Ovary (tissue), 9 donors: ENCODE measurements around the gene LMNTD2. TPM values are rescaled to one million over a fixed set of nuclear protein-coding genes. Genes with fewer than 3 reads are reported as not detected.
A peak's percentile ranks its signal among the peaks of the same experiment; 100 is the strongest.

Experiments
- DNase-seq, 5 donors: peaks; one replicate each; pipeline ENCODE4 v3.0.0-alpha.2; 2019 to 2020
- H3K27ac ChIP-seq, 2 donors: fragments of 200-600 bp; one replicate each; pipeline versions ENCODE4 v1.5.1 to v1.8.0; 2019 to 2022
- H3K27me3 ChIP-seq: fragments of 200-600 bp; one replicate; pipeline ENCODE4 v1.8.0; 2022
- H3K36me3 ChIP-seq: fragments of 200-600 bp; sonication (generic); one replicate; pipeline ENCODE4 v1.5.1; 2019
- H3K4me1 ChIP-seq: one replicate; pipeline ENCODE4 v1.8.1; 2013; ENCODE audit warnings: mild to moderate bottlenecking, moderate library complexity; ENCODE audit not compliant: insufficient read depth
- H3K4me3 ChIP-seq: fragments of 200-600 bp; sonication (generic); one replicate; pipeline ENCODE4 v1.5.1; 2017
- H3K9me3 ChIP-seq, 2 donors: fragments of 200-600 bp in 1 of 2; sonication (generic) in 1 of 2; one replicate each; pipeline versions ENCODE4 v1.5.1 to v1.8.1; 2013 to 2019; ENCODE audit warnings: mild to moderate bottlenecking in 1 of 2, moderate library complexity in 1 of 2
- EP300 ChIP-seq: sonication (generic); formaldehyde crosslinking; IDR thresholded peaks from one replicate; pipeline ENCODE4 v1.6.1; 2017; ENCODE audit warnings: antibody characterized with exemption
- POLR2A ChIP-seq: fragments of 450-650 bp; IDR thresholded peaks from one replicate; pipeline ENCODE4 v1.6.1; 2017; ENCODE audit warnings: antibody characterized with exemption, mild to moderate bottlenecking, moderate library complexity
- WGBS, 3 donors: extraction: QIAGEN DNeasy Blood & Tissue Kit in 1 of 3; methylation state at CpG; one replicate each; pipeline versions ENCODE4 v1.1.5 to v1.1.7; 2013 to 2017; 5-methylcytosine and 5-hydroxymethylcytosine counted together
- intact Hi-C, 4 donors: fragments of 100-400 bp; cut with DNase I; formaldehyde crosslinking; loops; one replicate each; pipeline versions ENCODE4 v1.11.0 to v1.15.1; 2022 to 2023
- polyA plus RNA-seq, 2 donors: library from polyadenylated mRNA; stranded (reverse); fragments of 200-250 nt in 1 of 2; fragments of 350-450 nt in 1 of 2; fragmentation: Illumina TruSeq in 1 of 2; extraction: RNeasy Lipid Tissue Mini Kit (QIAGEN cat#74804) in 1 of 2; gene quantifications; one replicate each; pipeline ENCODE4 v1.2.3, GENCODE V29; 2013 to 2014
- total RNA-seq, 7 donors: library from RNA; depleted of rRNA in 2 of 7; stranded (reverse); fragments of >200 nt in 2 of 7; fragmentation: NEBNext Ultra II Directional in 3 of 7; extraction: Animal tissue kit (Norgen Biotek cat#: 25700) in 3 of 7; gene quantifications; one replicate each; pipeline versions ENCODE4 v1.1.0 to v1.2.4, GENCODE V29; 2016 to 2023
- TF ChIP-seq, protein P1 (sequence below), 3 donors: fragments of 450-650 bp in 2 of 3; fragments of 200-600 bp in 1 of 3; IDR thresholded peaks; one replicate each; pipeline versions ENCODE4 v1.5.1 to v1.8.0; 2016 to 2022; ENCODE audit warnings: antibody characterized with exemption in 3 of 3, mild to moderate bottlenecking in 1 of 3
- donor health status: DM: no; HTN: no; CAD: no; lungs with moderate emphysema.
- donor health status: DM: no; HTN: no; CAD: no.
- donor health status: Bipolar disorder and iron deficiency.
- donor health status: DM: yes; HTN: yes; CAD: no.
- donor health status: DM: no; HTN: no; CAD: no.
- donor health status: DM: yes; HTN: yes; CAD: no.

Gene LMNTD2
- total and polyA plus RNA-seq, 9 donors = 0.70 to 7.6 (median 1.2) TPM; not detected in 1

GRCh38 chr11:555780-556661 is 4.5 kb downstream of the LMNTD2 start:
- Histone ChIP-seq H3K27me3 (peaks cover 3% of the 10 kb centered on the region), H3K36me3 (no peaks in the 10 kb centered on the region), H3K4me3 (no peak overlapping the region), H3K4me1 (peaks cover 6% of the 10 kb centered on the region), H3K27ac (peak overlapping the region in 1 of 2 donors; percentile 7), H3K9me3 (no peaks in the 10 kb centered on the region)
- no peak for DNase-seq
- TF ChIP-seq POLR2A = no peak
- TF ChIP-seq, protein P1, sequence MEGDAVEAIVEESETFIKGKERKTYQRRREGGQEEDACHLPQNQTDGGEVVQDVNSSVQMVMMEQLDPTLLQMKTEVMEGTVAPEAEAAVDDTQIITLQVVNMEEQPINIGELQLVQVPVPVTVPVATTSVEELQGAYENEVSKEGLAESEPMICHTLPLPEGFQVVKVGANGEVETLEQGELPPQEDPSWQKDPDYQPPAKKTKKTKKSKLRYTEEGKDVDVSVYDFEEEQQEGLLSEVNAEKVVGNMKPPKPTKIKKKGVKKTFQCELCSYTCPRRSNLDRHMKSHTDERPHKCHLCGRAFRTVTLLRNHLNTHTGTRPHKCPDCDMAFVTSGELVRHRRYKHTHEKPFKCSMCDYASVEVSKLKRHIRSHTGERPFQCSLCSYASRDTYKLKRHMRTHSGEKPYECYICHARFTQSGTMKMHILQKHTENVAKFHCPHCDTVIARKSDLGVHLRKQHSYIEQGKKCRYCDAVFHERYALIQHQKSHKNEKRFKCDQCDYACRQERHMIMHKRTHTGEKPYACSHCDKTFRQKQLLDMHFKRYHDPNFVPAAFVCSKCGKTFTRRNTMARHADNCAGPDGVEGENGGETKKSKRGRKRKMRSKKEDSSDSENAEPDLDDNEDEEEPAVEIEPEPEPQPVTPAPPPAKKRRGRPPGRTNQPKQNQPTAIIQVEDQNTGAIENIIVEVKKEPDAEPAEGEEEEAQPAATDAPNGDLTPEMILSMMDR (IDR thresholded peaks at IDR 0.05) = no peak
- no peak for TF ChIP-seq EP300
- 4 to 18% (median 6%) methylated on average over 36 to 104 of the region's 104 CpGs for WGBS, 3 donors
- intact Hi-C loops = loop anchor here in 2 of 4 donors (2.0 to 5.0 kb wide), 2 partner anchors 166 to 173 kb away; no protein-coding TSS in a partner anchor

DNA sequence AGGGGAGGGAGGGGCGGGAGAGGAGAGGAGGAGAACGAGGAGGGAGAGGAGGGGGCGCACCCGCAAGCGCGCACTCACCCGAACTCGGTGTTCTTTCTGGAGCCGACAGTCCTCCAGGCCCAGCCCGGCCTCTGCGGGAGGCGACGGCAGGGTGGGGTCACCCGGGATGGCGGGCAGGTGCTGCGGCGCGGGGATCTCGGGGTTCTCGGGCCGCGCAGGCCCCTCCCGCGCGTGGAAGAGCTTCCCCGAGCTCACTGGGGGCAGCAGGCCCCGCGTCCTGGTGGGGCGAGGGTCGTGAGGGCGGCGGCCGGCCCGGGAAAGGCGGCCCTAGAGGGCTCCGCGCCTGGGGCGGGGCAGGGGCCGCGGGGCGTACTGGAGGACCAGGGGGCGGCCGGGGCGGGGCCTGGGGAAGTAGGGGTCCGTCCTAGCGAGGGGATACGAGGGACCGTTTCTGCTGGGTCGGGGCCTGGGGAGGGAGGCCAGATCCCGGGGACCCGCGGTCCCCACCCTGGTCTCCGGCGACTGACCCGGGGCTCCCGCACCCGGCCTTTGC is 5.2 kb downstream of the LMNTD2 start:
- H3K27me3 ChIP-seq = peaks cover 3% of the 10 kb centered on the region
- H3K4me3 ChIP-seq = peak overlapping the region; percentile 5
- intact Hi-C loops = loop anchor here in 2 of 4 donors (2.0 to 5.0 kb wide), 2 partner anchors 167 to 173 kb away; no protein-coding TSS in a partner anchor
- H3K27ac ChIP-seq = peak overlapping the region in 1 of 2 donors; percentile 7
- H3K36me3 ChIP-seq = no peaks in the 10 kb centered on the region
- no peak for DNase-seq
- H3K4me1 ChIP-seq = peaks cover 5% of the 10 kb centered on the region
- no peaks in the 10 kb centered on the region for H3K9me3 ChIP-seq
- TF ChIP-seq POLR2A (no peak), EP300 (no peak)
- TF ChIP-seq, protein P1 (IDR thresholded peaks at IDR 0.05) = no peak
- 1 to 2% (median 1%) methylated on average over 29 to 57 of the region's 57 CpGs for WGBS, 3 donors

DNA sequence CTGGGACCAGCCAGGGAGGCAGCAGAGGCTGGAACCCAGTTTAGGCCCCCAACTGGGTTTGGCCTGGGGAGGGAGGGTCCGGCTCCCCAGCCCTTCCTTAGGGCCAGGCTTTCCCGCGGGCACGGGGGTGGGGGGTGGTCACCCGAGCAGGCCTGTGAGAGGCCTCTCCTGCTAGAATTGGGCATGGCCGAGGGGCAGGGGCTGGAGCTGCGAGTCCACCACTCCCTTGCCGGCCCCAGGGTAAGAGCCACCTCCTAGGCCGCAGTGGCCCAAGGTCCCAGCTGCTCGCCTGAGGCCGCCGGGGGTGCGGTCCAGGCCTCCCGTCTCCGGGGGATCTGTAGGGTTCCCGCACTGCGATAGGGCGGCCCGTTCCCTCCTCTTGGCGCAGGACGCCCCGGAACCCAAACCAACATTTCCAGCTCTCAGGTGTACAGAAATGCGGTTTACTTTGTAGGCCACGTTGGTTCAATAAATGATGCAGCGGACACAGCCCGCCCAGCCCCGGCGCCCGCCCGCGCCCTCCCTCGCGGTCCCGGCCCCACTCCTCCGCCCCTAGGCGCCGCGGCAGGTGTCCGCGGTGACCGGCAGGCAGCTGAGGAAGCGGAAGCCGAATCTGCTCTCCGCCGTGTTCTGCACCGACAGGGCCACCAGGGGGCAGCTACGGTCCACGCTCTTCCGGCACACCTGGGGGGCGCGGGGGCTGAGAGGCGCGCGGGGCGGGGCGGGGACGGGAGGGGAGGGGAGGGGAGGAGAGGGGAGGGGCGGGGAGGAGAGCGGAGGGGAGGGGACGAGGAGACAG is 5.9 kb downstream of the LMNTD2 start:
- H3K9me3 ChIP-seq = no peaks in the 10 kb centered on the region
- intact Hi-C loops = loop anchor here (2.0 to 5.0 kb wide), 3 partner anchors 168 to 174 kb away; no protein-coding TSS in a partner anchor
- H3K4me3 ChIP-seq = peak overlapping the region; percentile 12
- WGBS, 3 donors = 7 to 17% (median 9%) methylated on average over 26 to 54 of the region's 60 CpGs
- no peak overlapping the region for H3K27ac ChIP-seq
- TF ChIP-seq, protein P1 (IDR thresholded peaks at IDR 0.05) = peak; percentile 18 to 44 (median 32)
- no peak for TF ChIP-seq EP300
- peaks cover 4% of the 10 kb centered on the region for H3K4me1 ChIP-seq
- H3K36me3 ChIP-seq = no peaks in the 10 kb centered on the region
- H3K27me3 ChIP-seq = peaks cover 3% of the 10 kb centered on the region
- DNase-seq = peak in 2 of 5 donors; percentile 66 to 73

- Histone ChIP-seq H3K27me3 (peaks cover 3% of the 10 kb centered on the region), H3K9me3 (no peaks in the 10 kb centered on the region), H3K27ac (no peak overlapping the region), H3K4me3 (no peak overlapping the region), H3K36me3 (no peaks in the 10 kb centered on the region), H3K4me1 (peaks cover 4% of the 10 kb centered on the region)
- intact Hi-C loops = loop anchor here in 3 of 4 donors (2.0 to 5.0 kb wide), 3 partner anchors 168 to 175 kb away; no protein-coding TSS in a partner anchor
- TF ChIP-seq EP300 = no peak
- TF ChIP-seq, protein P1 (IDR thresholded peaks at IDR 0.05) = no peak
- TF ChIP-seq POLR2A = no peak
- DNase-seq = no peak
- 33 to 47% (median 33%) methylated on average over 11 of the region's 11 CpGs for WGBS, 3 donors
Measured at GRCh38 chr11:553988-554340, 6.6 kb downstream of the LMNTD2 start.
